Measurements from ENCODE around the gene IFNA21. TPM values are rescaled to one million over a fixed set of nuclear protein-coding genes. Genes with fewer than 3 reads are reported as not detected.
"Not testable (repeated sequence)": the region's sequence is repeated elsewhere in the genome, so short reads cannot be mapped to it uniquely, and the experiment has no call there.

The IFNA21 gene
- total RNA-seq, 1 donor from 2014 or later: not detected

DNA sequence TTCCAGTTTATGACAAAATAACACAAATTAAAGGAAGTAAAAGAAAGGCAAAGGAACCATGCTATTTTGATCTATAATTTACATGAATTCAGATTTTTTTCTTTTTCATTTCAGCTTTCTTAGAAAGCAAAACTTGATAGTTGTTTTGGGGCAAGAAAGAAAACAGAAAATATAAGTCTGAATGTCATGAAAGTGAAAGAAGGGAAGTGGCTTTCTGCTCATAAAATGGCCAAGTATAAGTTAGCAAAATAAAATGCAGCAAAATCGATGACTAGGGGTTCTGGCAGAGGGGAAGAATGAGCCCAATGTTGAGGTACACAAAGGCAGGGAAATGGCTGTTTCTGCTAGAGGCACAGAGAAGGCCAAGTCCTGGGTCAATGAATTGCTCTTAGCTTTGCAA, 21.9 kb downstream of the IFNA21 start:
- DNase-seq (ENCODE audit: extremely low read depth, low read depth, low spot score): no peak

DNA sequence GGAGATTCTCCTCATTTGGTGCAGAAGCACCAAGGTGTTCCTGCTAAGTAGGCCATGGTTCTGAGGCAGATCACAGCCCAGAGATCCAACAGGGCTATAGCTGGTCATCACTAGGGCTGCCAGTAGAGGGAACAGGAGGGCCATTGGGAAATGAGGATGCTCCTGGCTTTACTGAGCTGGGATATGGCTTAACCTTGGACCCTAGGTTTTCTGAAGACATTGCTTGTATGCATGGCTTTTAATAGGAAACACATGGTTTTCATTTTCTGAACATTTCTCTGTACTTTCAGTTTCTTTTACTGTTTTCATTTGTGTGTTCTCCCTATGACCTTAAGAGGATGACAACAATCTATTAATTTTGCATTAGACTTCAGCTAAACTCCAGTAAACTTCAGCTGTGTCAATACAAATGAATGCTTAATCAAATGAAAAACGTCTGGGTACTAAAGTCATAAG, 25.0 kb downstream of the IFNA21 start, which contains the start of gene IFNW1:
Gene IFNW1 (minus strand): TSS at position 406 of the 456 bp plus-strand sequence. CDS start 262 bp downstream, at position 144.
- DNase-seq (ENCODE audit: extremely low read depth, low read depth, low spot score): no peak

DNA sequence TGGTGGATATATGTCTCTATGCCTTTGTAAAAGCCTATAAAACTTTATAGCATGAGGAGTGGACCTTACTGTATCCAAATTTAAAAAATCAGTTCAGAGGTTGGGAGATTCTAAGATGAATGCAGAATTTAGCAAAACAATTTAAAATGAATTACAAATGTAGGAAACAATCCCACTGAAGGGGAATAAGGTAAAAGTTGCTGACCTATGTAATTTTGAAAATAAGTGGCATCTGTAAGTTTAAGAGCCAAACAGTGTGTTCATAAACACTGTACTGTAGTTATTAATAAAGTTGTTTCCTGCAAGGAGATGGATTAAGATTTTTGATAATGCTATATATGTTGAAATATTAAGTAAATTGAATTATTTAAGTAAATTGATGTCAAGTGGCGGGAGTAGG, 29.4 kb downstream of the IFNA21 start:
- DNase-seq (ENCODE audit: extremely low read depth, low read depth, low spot score): no peak

DNA sequence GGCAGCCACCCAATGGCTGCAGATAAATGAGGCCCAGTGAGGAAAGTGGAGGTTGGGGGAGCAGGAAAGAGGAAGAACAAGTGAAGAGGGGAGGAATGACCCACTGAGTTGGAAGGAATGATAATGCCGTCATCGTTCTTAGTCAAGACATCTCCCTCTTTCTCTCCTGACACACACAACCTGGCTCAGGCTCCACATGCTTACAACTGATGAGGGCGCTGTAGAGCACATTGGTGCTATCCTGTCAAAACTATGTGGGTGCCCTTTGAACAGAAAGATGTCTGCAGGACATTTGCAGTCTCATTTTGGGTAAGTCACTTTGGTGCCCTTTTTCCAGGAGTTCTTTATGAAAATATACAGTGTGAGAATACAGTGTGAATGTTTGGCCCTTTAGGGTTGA, 30.7 kb downstream of the IFNA21 start:
- DNase-seq (ENCODE audit: extremely low read depth, low read depth, low spot score): no peak

DNA sequence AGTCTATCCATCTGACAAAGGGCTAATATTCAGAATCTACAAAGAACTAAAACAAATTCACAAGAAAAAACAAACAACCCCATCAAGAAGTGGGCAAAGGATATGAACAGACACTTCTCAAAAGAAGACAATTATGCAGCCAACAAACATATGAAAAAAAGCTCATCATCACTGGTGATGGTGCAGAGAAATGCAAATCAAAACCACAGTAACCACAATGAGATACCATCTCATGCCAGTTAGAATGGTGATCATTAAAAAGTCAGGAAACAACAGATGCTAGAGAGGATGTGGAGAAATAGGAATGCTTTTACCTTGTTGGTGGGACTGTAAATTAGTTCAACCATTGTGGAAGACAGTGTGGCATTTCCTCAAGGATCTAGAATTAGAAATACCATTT, 38.3 kb downstream of the IFNA21 start:
- DNase-seq (ENCODE audit: extremely low read depth, low read depth, low spot score): not testable (repeated sequence)

DNA sequence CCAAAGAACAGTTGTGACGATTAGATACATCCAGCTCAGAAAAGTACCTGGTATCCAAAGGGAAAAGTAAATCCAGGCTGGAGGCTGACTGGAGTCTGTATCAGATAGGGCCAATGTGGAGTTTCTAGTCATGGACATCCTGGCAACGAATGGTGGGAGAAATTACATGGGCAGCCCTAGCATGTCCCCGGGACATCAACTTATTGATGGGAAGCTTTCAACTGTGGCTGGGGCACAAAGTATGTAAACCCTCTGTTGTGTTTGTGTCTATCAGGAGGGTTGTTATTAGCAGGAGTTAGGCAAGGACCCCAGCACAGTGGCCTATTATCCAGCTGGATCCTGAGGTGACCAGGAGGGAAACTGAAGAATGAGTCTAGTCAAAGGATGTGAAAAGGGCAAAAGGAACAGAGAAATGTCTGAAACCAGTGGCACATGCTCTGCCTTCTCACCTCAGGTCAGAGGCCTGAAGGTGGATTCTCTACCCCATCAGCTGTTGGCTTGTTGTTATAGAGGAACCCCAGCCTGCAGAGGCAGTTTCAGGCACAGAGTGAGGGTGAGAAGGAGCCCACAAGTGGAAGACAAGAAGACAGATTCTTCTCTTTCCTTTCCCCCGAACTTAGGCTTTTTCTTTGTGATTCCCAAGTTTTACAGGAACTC, 44.7 kb downstream of the IFNA21 start:
- no peak for DNase-seq (ENCODE audit: extremely low read depth, low read depth, low spot score)

DNA sequence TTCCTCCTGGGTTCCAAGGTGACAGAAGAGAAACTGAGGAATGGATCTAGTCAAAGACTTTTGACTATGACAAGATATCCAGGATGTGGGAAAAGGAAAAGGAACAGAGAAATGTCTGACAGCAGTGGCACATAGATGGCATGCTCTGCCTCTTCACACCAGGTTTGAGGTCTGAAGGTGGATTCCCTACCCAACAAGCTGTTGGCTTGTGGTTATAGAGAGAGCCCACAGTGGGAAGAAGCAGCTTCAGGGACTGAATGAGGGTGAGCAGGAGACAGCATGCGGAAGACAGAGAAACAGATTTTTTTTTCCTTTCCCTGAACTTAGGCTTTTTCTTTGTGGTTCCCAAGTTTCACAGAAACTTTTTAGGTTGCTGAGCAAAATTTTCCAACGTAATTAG, 45.4 kb downstream of the IFNA21 start:
- DNase-seq (ENCODE audit: extremely low read depth, low read depth, low spot score): no peak

DNA sequence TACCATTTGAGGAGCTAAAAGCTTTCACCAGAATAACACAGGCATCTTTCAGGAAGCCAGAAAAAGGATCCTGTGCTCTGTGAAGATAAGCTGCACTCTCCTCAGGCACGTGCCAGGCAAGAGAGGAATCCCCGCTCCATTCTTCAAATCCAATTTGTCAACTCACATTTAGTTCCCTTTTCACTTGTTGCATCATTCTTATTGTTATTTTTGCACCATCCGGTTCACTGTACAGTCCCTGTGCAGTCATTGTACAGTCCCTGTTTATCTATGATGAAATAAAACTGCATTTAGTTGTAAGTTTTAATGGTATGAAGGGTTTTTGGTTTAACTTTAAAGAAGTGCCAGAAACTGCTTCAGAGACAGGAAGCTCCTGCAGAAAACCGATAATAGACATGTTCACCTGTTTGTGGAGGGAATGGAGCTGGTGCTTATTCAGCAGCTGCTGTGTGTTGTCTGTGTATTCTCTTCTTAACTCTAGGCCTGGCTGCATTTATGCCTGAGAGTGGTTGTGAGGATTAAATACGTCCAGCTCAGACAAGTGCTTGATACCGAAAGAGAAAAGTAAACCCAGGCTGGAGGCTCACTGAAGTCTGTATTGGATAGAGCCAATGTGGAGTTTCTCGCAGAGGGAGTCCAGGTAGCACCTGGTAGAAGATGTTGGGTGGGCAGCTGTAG, 47.2 kb downstream of the IFNA21 start:
- DNase-seq (ENCODE audit: extremely low read depth, low read depth, low spot score): no peak

Other genes starting within 250 kb of the IFNA21 start
- 2.0 and 2.8 TPM in 2 replicates for gene HACD4, start 135.0 kb downstream of the IFNA21 start, total RNA-seq
- gene IFNB1, start 88.7 kb downstream of the IFNA21 start, total RNA-seq: not detected in 2 replicates
- gene IFNW1, start 24.8 kb downstream of the IFNA21 start, total RNA-seq: not detected in 2 replicates
- not detected in 2 replicates for gene IFNA4, start 20.9 kb upstream of the IFNA21 start, total RNA-seq
- not detected in 2 replicates for gene IFNA7, start 35.5 kb upstream of the IFNA21 start, total RNA-seq
- gene IFNA10, start 40.5 kb upstream of the IFNA21 start, total RNA-seq: not detected in 2 replicates
- not detected in 2 replicates for gene IFNA16, start 50.7 kb upstream of the IFNA21 start, total RNA-seq
- not detected in 2 replicates for gene IFNA17, start 61.6 kb upstream of the IFNA21 start, total RNA-seq
- not detected in 2 replicates for gene IFNA14, start 73.3 kb upstream of the IFNA21 start, total RNA-seq
- not detected in 2 replicates for gene IFNA5, start 138.7 kb upstream of the IFNA21 start, total RNA-seq
- 29.3 and 31.4 TPM in 2 replicates for gene KLHL9, start 168.7 kb upstream of the IFNA21 start, total RNA-seq
- gene IFNA6, start 184.2 kb upstream of the IFNA21 start, total RNA-seq: not detected in 2 replicates
- not detected in 2 replicates for gene IFNA13, start 201.4 kb upstream of the IFNA21 start, total RNA-seq
- gene IFNA2, start 218.7 kb upstream of the IFNA21 start, total RNA-seq: not detected in 2 replicates
- gene IFNA8, start 242.5 kb upstream of the IFNA21 start, total RNA-seq: not detected in 2 replicates